H1 (cell line): Measurements from ENCODE around the gene RASGRP3. TPM values are rescaled to one million over a fixed set of nuclear protein-coding genes. Genes with fewer than 3 reads are reported as not detected.
"Not testable (repeated sequence)": the region's sequence is repeated elsewhere in the genome, so short reads cannot be mapped to it uniquely, and the experiment has no call there.

ENCODE experiments used
- CTCF ChIA-PET: fragments of 300-600 bp; sonication (Branson Sonifier 250); formaldehyde crosslinking; loops from one replicate; lab custom pipeline; 2021; ENCODE audit not compliant: partially characterized antibody; lab: Charles Lee
- POLR2A ChIA-PET: fragments of 300-600 bp; sonication (Branson Sonifier 250); formaldehyde crosslinking; loops from one replicate; lab custom pipeline; 2021; ENCODE audit warnings: inconsistent platforms; ENCODE audit not compliant: partially characterized antibody; lab: Charles Lee
- DNase-seq, 2 experiments: peaks; one replicate each; pipeline versions ENCODE4 v3.0.0 to v3.0.0-alpha.2; 2010 to 2022; ENCODE audit warnings: low spot score in 2 of 2, low read depth in 1 of 2, mixed read lengths in 1 of 2
- FAIRE-seq: peaks from 2 replicates; lab custom pipeline; 2011; peaks lifted over from hg19 to GRCh38; lab: Jason Lieb, UNC
- H2AFZ ChIP-seq: 2 replicates; pipeline ENCODE4 v1.8.1; 2012; ENCODE audit warnings: low read length, inconsistent platforms
- H2AK5ac ChIP-seq: 2 replicates; pipeline ENCODE4 v1.6.1; 2013; ENCODE audit warnings: low read depth, low read length
- H2BK120ac ChIP-seq: replicated peaks from 2 replicates; pipeline ENCODE3; 2013; ENCODE audit warnings: low read depth, low read length, inconsistent platforms
- H2BK12ac ChIP-seq: 2 replicates; pipeline ENCODE4 v1.6.1; 2013; ENCODE audit warnings: low read depth, low read length
- H2BK15ac ChIP-seq: 2 replicates; pipeline ENCODE4 v1.6.1; 2013; ENCODE audit warnings: low read length
- H2BK20ac ChIP-seq: 2 replicates; pipeline ENCODE4 v1.6.1; 2013; ENCODE audit warnings: low read length
- H2BK5ac ChIP-seq: 2 replicates; pipeline ENCODE4 v1.6.1; 2013; ENCODE audit warnings: low read depth, low read length
- H3K14ac ChIP-seq: 2 replicates; pipeline ENCODE4 v1.6.1; 2013; ENCODE audit warnings: inconsistent platforms; ENCODE audit not compliant: insufficient read length
- H3K18ac ChIP-seq: 2 replicates; pipeline ENCODE4 v1.6.1; 2013; ENCODE audit warnings: low read length; ENCODE audit errors: extremely low read depth
- H3K23ac ChIP-seq: 2 replicates; pipeline ENCODE4 v1.6.1; 2013; ENCODE audit warnings: inconsistent platforms; ENCODE audit not compliant: insufficient read length
- H3K23me2 ChIP-seq: 2 replicates; pipeline ENCODE4 v1.6.1; 2013; ENCODE audit warnings: low read depth, low read length
- H3K27ac ChIP-seq: 2 replicates; pipeline ENCODE4 v1.6.1; 2011; ENCODE audit warnings: low read depth, low read length, inconsistent platforms
- H3K27me3 ChIP-seq, 4 experiments: replicated peaks in 1 of 4; 1 replicate in 1 of 4; 2 replicates in 3 of 4; pipeline versions ENCODE4 v1.6.1 to v1.8.1; 2011 to 2013; ENCODE audit warnings: low read length in 3 of 4, mild to moderate bottlenecking in 3 of 4, inconsistent platforms in 2 of 4, mixed read lengths in 2 of 4, moderate library complexity in 1 of 4; ENCODE audit not compliant: control insufficient read depth in 3 of 4, insufficient read depth in 3 of 4; ENCODE audit errors: extremely low read depth in 1 of 4
- H3K36me3 ChIP-seq, 4 experiments: 2 replicates each; pipeline versions ENCODE4 v1.6.1 to v1.8.1; 2011 to 2013; ENCODE audit warnings: mild to moderate bottlenecking in 4 of 4, low read length in 3 of 4, moderate library complexity in 2 of 4, control low read depth in 1 of 4, inconsistent platforms in 1 of 4; ENCODE audit not compliant: insufficient read depth in 4 of 4, control insufficient read depth in 2 of 4
- H3K4ac ChIP-seq: replicated peaks from 2 replicates; pipeline ENCODE3; 2013; ENCODE audit warnings: low read length, low read depth, mixed read lengths, inconsistent platforms; ENCODE audit not compliant: insufficient read length
- H3K4me1 ChIP-seq, 4 experiments: replicated peaks in 1 of 4; 1 replicate in 1 of 4; 2 replicates in 3 of 4; pipeline versions ENCODE4 v1.6.1 to v1.8.1; 2011 to 2013; ENCODE audit warnings: low read length in 3 of 4, inconsistent platforms in 2 of 4, mixed read lengths in 1 of 4; ENCODE audit not compliant: insufficient read depth in 4 of 4, control insufficient read depth in 3 of 4
- H3K4me2 ChIP-seq, 2 experiments: 2 replicates each; pipeline versions ENCODE4 v1.6.1 to v1.8.1; 2011 to 2013; ENCODE audit warnings: low read depth in 2 of 2, low read length in 2 of 2, control low read depth in 1 of 2, inconsistent platforms in 1 of 2, mild to moderate bottlenecking in 1 of 2; ENCODE audit not compliant: insufficient read depth in 1 of 2
- H3K4me3 ChIP-seq, 4 experiments: fragments of 200-600, 300-600 bp in 1 of 4; sonication (generic), shearing (Covaris generic), sonication (Bioruptor Twin) in 1 of 4; 2 replicates each; pipeline versions ENCODE4 v1.5.1 to v1.8.1; 2011 to 2016; ENCODE audit warnings: low read length in 4 of 4, low read depth in 3 of 4, control low read depth in 2 of 4, inconsistent platforms in 2 of 4, mild to moderate bottlenecking in 2 of 4, mixed read lengths in 1 of 4, moderate library complexity in 1 of 4; ENCODE audit not compliant: insufficient read depth in 2 of 4; ENCODE audit errors: extremely low read depth in 1 of 4
- H3K56ac ChIP-seq: replicated peaks from 2 replicates; pipeline ENCODE3; 2013; ENCODE audit warnings: low read depth, mild to moderate bottlenecking, mixed read lengths, low read length, inconsistent platforms; ENCODE audit not compliant: insufficient read length
- H3K79me1 ChIP-seq: 2 replicates; pipeline ENCODE4 v1.6.1; 2013; ENCODE audit warnings: low read depth, low read length, control low read depth
- H3K79me2 ChIP-seq, 2 experiments: 2 replicates each; pipeline versions ENCODE4 v1.6.1 to v1.8.1; 2012 to 2013; ENCODE audit warnings: low read length in 2 of 2, mild to moderate bottlenecking in 2 of 2, inconsistent platforms in 1 of 2; ENCODE audit not compliant: insufficient read depth in 2 of 2, control insufficient read depth in 1 of 2
- H3K9ac ChIP-seq, 4 experiments: replicated peaks in 1 of 4; 1 replicate in 1 of 4; 2 replicates in 3 of 4; pipeline versions ENCODE4 v1.6.1 to v1.8.1; 2011 to 2013; ENCODE audit warnings: low read depth in 3 of 4, low read length in 3 of 4, control low read depth in 2 of 4, mild to moderate bottlenecking in 2 of 4, moderate library complexity in 2 of 4, inconsistent platforms in 1 of 4; ENCODE audit errors: extremely low read depth in 1 of 4
- H3K9me3 ChIP-seq, 2 experiments: 2 replicates each; pipeline versions ENCODE4 v1.6.1 to v1.8.1; 2012 to 2013; ENCODE audit warnings: mild to moderate bottlenecking in 2 of 2, moderate library complexity in 2 of 2, control low read depth in 1 of 2, inconsistent platforms in 1 of 2, low read depth in 1 of 2, low read length in 1 of 2, mixed read lengths in 1 of 2; ENCODE audit not compliant: insufficient read depth in 2 of 2
- H4K20me1 ChIP-seq, 2 experiments: replicated peaks in 1 of 2; 2 replicates each; pipeline versions ENCODE3 to v1.8.1; 2011 to 2013; ENCODE audit warnings: inconsistent platforms in 2 of 2, low read length in 2 of 2, mild to moderate bottlenecking in 1 of 2; ENCODE audit not compliant: insufficient read depth in 2 of 2, control insufficient read depth in 1 of 2
- H4K5ac ChIP-seq: 2 replicates; pipeline ENCODE4 v1.6.1; 2013; ENCODE audit warnings: low read length, low read depth, mixed read lengths, inconsistent platforms; ENCODE audit not compliant: insufficient read length
- H4K8ac ChIP-seq: 2 replicates; pipeline ENCODE4 v1.8.0; 2013; ENCODE audit warnings: mild to moderate bottlenecking, moderate library complexity, low read length, inconsistent platforms; ENCODE audit not compliant: insufficient read depth; ENCODE audit errors: extremely low read depth
- H4K91ac ChIP-seq: replicated peaks from 2 replicates; pipeline ENCODE3; 2013; ENCODE audit warnings: low read length, mixed read lengths, inconsistent platforms; ENCODE audit not compliant: insufficient read length
- ATF3 ChIP-seq: IDR thresholded peaks from 2 replicates; pipeline ENCODE4 v1.6.1; 2011; ENCODE audit warnings: low read depth, mild to moderate bottlenecking, low read length; ENCODE audit not compliant: insufficient read depth
- CBX5 ChIP-seq: fragments of 300-800, 300-1000 bp; sonication (generic); IDR thresholded peaks from 2 replicates; pipeline ENCODE4 v1.7.1; 2016; ENCODE audit warnings: antibody characterized with exemption, low read length, low read depth
- CBX8 ChIP-seq: fragments of 300-800, 300-1000 bp; sonication (generic); IDR thresholded peaks from 2 replicates; pipeline ENCODE4 v1.7.1; 2016; ENCODE audit warnings: low read depth, low read length, borderline replicate concordance
- YY1 ChIP-seq: IDR thresholded peaks from 2 replicates; pipeline ENCODE4 v1.6.1; 2011; ENCODE audit warnings: low read depth, mild to moderate bottlenecking, low read length
- WGBS, 2 experiments: shearing (Covaris generic) in 1 of 2; methylation state at CpG; one replicate each; pipeline versions ENCODE4 v1.1.6 to v1.1.7; 2013 to 2015; ENCODE audit warnings: low lambda C conversion rate in 2 of 2, mixed read lengths in 2 of 2, inconsistent platforms in 1 of 2, low coverage in 1 of 2, missing lambda C conversion rate in 1 of 2; ENCODE audit not compliant: insufficient replicate concordance in 2 of 2, insufficient coverage in 1 of 2, insufficient read length in 1 of 2; ENCODE audit errors: extremely low coverage in 1 of 2, missing lambda C conversion rate in 1 of 2; 5-methylcytosine and 5-hydroxymethylcytosine counted together
- polyA plus RNA-seq, 7 experiments: library from polyadenylated mRNA; depleted of rRNA in 3 of 7; stranded (reverse) in 5 of 7; unstranded in 2 of 7; fragments of >200 nt in 5 of 7; fragments of 200-250 nt in 2 of 7; gene quantifications; 1 replicate in 5 of 7; 2 replicates in 1 of 7; 4 replicates in 1 of 7; pipeline versions ENCODE4 v1.2.1 to v1.2.3, GENCODE V29; 2011 to 2013; ENCODE audit warnings: missing spikeins in 2 of 7, mixed read lengths in 2 of 7
- total RNA-seq: library from RNA; stranded (reverse); fragmentation: NEBNext Ultra II Directional; extraction: Animal tissue kit (Norgen Biotek cat#: 25700); gene quantifications from 2 replicates; pipeline ENCODE4 v1.2.1, GENCODE V29; 2021

Gene RASGRP3
- total and polyA plus RNA-seq, 2 of the 8 experiments (the other 6 are each of a cell fraction or from before 2014, with no cell fraction given), result 0.06 TPM; not detected in 1

- TF ChIP-seq ATF3 (no peak), YY1 (no peak), CBX8 (no peak), CBX5 (no peak)
Observed at GRCh38 chr2:33459745-33460144, 16.7 kb upstream of the RASGRP3 start (continued).

- H3K79me1 ChIP-seq, H3K4me3 ChIP-seq, H4K91ac ChIP-seq, H3K36me3 ChIP-seq, H2BK5ac ChIP-seq, H4K20me1 ChIP-seq, CTCF ChIA-PET, H2AFZ ChIP-seq, FAIRE-seq, H3K23me2 ChIP-seq, H3K56ac ChIP-seq, H4K8ac ChIP-seq, H3K4ac ChIP-seq, H3K9me3 ChIP-seq, H2BK15ac ChIP-seq, H2BK120ac ChIP-seq, H3K9ac ChIP-seq, H2AK5ac ChIP-seq, H3K4me2 ChIP-seq, H3K23ac ChIP-seq, DNase-seq, H3K27ac ChIP-seq, H3K79me2 ChIP-seq, H3K18ac ChIP-seq, H3K4me1 ChIP-seq, H3K27me3 ChIP-seq, H4K5ac ChIP-seq, H3K14ac ChIP-seq, H2BK20ac ChIP-seq, H2BK12ac ChIP-seq: not testable (repeated sequence)
- POLR2A ChIA-PET, result interaction anchor here (1.1 kb wide), 1 partner anchor 120 kb away, joined by 6 read pairs; no protein-coding TSS in a partner anchor
- WGBS, 2 experiments, result 93% methylated on average over 8 of the region's 8 CpGs; no CpG with 5 or more reads in 1 of the 2 experiments
Observed at GRCh38 chr2:33462512-33462911, 13.9 kb upstream of the RASGRP3 start.
